Measurements from ENCODE around the gene AFM. TPM values are rescaled to one million over a fixed set of nuclear protein-coding genes. Genes with fewer than 3 reads are reported as not detected.

Gene AFM
- total and polyA plus RNA-seq, 2 of the 8 experiments (the other 6 are each of a cell fraction or from before 2014, with no cell fraction given), result not detected

- no peak for TF ChIP-seq TAF7 (optimal IDR thresholded peaks at IDR 0.05; ENCODE audit: borderline replicate concordance, low read depth, low read length)
These were observed 10.8 kb upstream of the AFM start (continued) for GRCh38 chr4:73470728-73471127.
